Measurements from ENCODE around the gene CAMKV. TPM values are rescaled to one million over a fixed set of nuclear protein-coding genes. Genes with fewer than 3 reads are reported as not detected.
"Not testable (repeated sequence)": the region's sequence is repeated elsewhere in the genome, so short reads cannot be mapped to it uniquely, and the experiment has no call there.

The CAMKV gene
- total RNA-seq (2021; ENCODE audit: unreplicated experiment) (0.10 TPM), Bru-seq, nascent RNA (percentile 6 among the genes with signal in this experiment), BruChase-seq, experiment 1, labeled RNA remaining after a 6-hour chase (percentile 9 among the genes with signal in this experiment), BruChase-seq, experiment 2, labeled RNA remaining after a 2-hour chase (percentile 12 among the genes with signal in this experiment)
- 0.07 TPM in 1 of 2 replicates, not detected in the other for polyA plus RNA-seq (2012)
- long read RNA-seq: 0 reads

DNA sequence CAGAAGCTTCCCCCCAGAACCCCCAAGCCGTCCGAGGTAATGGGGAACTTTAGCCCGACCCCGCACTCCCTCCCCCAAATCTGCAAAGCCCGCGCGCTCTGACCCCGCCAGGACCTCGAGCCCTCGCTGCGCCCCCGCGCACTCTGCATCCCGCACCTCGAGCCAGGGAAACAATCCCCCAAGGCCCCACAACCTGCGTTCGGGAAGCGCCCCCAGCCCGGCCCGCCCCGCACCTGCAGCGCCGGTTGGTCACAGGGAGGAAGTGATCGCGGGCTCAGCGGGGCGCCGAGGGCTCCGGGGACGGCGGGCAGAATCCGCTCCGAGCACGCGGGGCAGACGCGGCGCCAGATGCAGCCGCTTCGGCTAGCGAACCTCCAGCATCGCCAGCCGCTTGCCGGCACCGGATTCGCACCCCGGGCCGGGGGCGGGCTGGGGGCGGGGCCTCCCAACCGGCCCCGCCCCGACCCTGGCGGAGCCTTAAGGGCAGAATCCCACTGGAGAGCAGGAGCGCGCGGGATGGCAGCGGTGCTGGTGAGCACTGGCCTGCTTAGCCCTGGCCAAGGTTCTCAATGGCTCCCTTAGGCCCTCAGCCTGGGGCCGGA lies at the start of gene CAMKV:
Gene CAMKV (minus strand): TSS at position 382 of the 602 bp plus-strand sequence. CDS start 7,518 bp downstream, outside the sequence.
- no peaks in the 10 kb centered on the region for H4K20me1 ChIP-seq (ENCODE audit: insufficient read depth)
- no peaks in the 10 kb centered on the region for H3K9me3 ChIP-seq (ENCODE audit: control insufficient read depth in 1 of 2, insufficient read depth in 1 of 2, low read depth in 1 of 2, low read length in 2 of 2)
- ChIA-PET RAD21 (ENCODE audit: low non-redundant PET in 1 of 2, low total read pairs in 2 of 2, uncharacterized antibody in 2 of 2, unreplicated experiment in 2 of 2) (no interaction called here), POLR2A (no interaction called here), CTCF (no interaction called here)
- H3K9me2 ChIP-seq (ENCODE audit: insufficient read depth): no peaks in the 10 kb centered on the region
- no peaks in the 10 kb centered on the region for H3K36me3 ChIP-seq (ENCODE audit: control insufficient read depth in 1 of 2, insufficient read depth in 2 of 2, low read length in 2 of 2)
- 0 out of 4 replicates have a peak, but pooled peaks cover 0 to 6% of the 10 kb centered on the region in 2 experiments for H3K4me1 ChIP-seq (ENCODE audit: control insufficient read depth in 1 of 2, insufficient read depth in 2 of 2, low read length in 2 of 2)
- intact Hi-C loops (cut with micrococcal nuclease): no loop called here
- H3K27me3 ChIP-seq (ENCODE audit: insufficient read depth, low read length): peaks cover 6% of the 10 kb centered on the region; the same call in 1 of the 2 replicates
- H3K79me2 ChIP-seq (ENCODE audit: insufficient read depth, low read length): no peaks in the 10 kb centered on the region
- no peak within 1 kb of the TSS for H3K9ac ChIP-seq (ENCODE audit: low read length)
- TF ChIP-seq RAD21 (IDR thresholded peaks at IDR 0.05; ENCODE audit: low read depth) (no peak), SIN3A (IDR thresholded peaks at IDR 0.05; ENCODE audit: low read depth) (no peak), POLR2A (IDR thresholded peaks at IDR 0.05; ENCODE audit: borderline replicate concordance, extremely low read depth, insufficient read depth, insufficient read length) (no peak), POLR2AphosphoS5 (IDR thresholded peaks at IDR 0.05; ENCODE audit: low read depth, low read length) (no peak), EGR1 (IDR thresholded peaks at IDR 0.05; ENCODE audit: low read depth) (no peak), TCF7L2 (IDR thresholded peaks at IDR 0.05; ENCODE audit: borderline replicate concordance, extremely low read depth, insufficient read depth, insufficient read length) (no peak)
- TF ChIP-seq, protein P1, sequence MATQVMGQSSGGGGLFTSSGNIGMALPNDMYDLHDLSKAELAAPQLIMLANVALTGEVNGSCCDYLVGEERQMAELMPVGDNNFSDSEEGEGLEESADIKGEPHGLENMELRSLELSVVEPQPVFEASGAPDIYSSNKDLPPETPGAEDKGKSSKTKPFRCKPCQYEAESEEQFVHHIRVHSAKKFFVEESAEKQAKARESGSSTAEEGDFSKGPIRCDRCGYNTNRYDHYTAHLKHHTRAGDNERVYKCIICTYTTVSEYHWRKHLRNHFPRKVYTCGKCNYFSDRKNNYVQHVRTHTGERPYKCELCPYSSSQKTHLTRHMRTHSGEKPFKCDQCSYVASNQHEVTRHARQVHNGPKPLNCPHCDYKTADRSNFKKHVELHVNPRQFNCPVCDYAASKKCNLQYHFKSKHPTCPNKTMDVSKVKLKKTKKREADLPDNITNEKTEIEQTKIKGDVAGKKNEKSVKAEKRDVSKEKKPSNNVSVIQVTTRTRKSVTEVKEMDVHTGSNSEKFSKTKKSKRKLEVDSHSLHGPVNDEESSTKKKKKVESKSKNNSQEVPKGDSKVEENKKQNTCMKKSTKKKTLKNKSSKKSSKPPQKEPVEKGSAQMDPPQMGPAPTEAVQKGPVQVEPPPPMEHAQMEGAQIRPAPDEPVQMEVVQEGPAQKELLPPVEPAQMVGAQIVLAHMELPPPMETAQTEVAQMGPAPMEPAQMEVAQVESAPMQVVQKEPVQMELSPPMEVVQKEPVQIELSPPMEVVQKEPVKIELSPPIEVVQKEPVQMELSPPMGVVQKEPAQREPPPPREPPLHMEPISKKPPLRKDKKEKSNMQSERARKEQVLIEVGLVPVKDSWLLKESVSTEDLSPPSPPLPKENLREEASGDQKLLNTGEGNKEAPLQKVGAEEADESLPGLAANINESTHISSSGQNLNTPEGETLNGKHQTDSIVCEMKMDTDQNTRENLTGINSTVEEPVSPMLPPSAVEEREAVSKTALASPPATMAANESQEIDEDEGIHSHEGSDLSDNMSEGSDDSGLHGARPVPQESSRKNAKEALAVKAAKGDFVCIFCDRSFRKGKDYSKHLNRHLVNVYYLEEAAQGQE (IDR thresholded peaks at IDR 0.05; ENCODE audit: low read depth): no peak
- TF ChIP-seq, protein P2, sequence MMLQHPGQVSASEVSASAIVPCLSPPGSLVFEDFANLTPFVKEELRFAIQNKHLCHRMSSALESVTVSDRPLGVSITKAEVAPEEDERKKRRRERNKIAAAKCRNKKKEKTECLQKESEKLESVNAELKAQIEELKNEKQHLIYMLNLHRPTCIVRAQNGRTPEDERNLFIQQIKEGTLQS (IDR thresholded peaks at IDR 0.05): no peak
- TF ChIP-seq, protein P3, sequence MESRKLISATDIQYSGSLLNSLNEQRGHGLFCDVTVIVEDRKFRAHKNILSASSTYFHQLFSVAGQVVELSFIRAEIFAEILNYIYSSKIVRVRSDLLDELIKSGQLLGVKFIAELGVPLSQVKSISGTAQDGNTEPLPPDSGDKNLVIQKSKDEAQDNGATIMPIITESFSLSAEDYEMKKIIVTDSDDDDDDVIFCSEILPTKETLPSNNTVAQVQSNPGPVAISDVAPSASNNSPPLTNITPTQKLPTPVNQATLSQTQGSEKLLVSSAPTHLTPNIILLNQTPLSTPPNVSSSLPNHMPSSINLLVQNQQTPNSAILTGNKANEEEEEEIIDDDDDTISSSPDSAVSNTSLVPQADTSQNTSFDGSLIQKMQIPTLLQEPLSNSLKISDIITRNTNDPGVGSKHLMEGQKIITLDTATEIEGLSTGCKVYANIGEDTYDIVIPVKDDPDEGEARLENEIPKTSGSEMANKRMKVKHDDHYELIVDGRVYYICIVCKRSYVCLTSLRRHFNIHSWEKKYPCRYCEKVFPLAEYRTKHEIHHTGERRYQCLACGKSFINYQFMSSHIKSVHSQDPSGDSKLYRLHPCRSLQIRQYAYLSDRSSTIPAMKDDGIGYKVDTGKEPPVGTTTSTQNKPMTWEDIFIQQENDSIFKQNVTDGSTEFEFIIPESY (IDR thresholded peaks at IDR 0.05; ENCODE audit: extremely low read depth, insufficient replicate concordance, low read length): no peak
- H3K4me3 ChIP-seq (replicated peaks in 1 of 2; ENCODE audit: low read depth in 1 of 2, low read length in 2 of 2): no peak within 1 kb of the TSS
- ATAC-seq (peak; percentile 51), DNase-seq (ENCODE audit: low read depth, low spot score) (no peak)
- no peak within 1 kb of the TSS for H2AFZ ChIP-seq (ENCODE audit: low read depth, low read length, poor library complexity, severe bottlenecking)
- no peak within 1 kb of the TSS for H3K27ac ChIP-seq (ENCODE audit: low read depth, low read length)
- H3K4me2 ChIP-seq (ENCODE audit: low read length): no peak within 1 kb of the TSS
- no TSS peak for BruUV-seq (replicated peaks)

DNA sequence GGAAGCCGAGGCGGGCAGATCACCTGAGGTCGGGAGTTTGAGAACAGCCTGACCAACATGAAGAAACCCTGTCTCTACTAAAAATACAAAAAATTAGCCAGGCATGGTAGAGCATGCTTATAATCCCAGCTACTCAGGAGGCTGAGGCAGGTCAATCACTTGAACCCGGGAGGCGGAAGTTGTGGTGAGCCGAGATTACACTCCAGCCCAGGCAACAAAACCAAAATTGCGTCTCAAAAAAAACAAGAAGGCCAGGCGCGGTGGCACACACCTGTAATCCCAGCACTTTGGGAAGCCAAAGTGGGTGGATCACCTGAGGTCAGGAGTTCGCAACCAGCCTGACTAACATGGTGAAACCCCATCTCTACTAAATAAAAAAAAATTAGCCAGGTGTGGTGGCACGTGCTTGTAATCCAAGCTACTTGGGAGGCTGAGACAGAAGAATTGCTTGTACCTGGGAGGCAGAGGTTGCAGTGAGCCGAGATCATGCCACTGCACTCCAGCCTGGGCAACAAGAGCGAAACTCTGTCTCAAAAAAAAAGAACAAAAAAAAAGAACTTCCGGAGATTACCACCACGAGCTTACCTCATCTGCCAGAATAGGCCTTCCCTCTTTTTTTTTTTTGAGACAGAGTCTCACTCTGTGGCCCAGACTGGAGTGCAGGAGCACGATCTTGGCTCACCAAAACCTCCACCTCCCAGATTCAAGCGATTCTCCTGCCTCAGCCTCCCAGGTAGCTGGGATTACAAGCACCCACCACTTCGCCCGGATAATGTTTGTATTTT lies 48.3 kb upstream of the CAMKV start:
- RAD21 ChIA-PET (ENCODE audit: low non-redundant PET in 1 of 2, low total read pairs in 2 of 2, uncharacterized antibody in 2 of 2, unreplicated experiment in 2 of 2): interaction anchor here in 1 of 2 experiments (0.6 kb wide), 1 partner anchor 38 kb away, joined by 8 read pairs; no protein-coding TSS in a partner anchor
- H3K4me3 ChIP-seq (replicated peaks in 1 of 2; ENCODE audit: low read depth in 1 of 2, low read length in 2 of 2); H3K9me2 ChIP-seq (ENCODE audit: insufficient read depth); H3K4me1 ChIP-seq (ENCODE audit: control insufficient read depth in 1 of 2, insufficient read depth in 2 of 2, low read length in 2 of 2); H4K20me1 ChIP-seq (ENCODE audit: insufficient read depth); BruUV-seq (replicated peaks); H3K9me3 ChIP-seq (ENCODE audit: control insufficient read depth in 1 of 2, insufficient read depth in 1 of 2, low read depth in 1 of 2, low read length in 2 of 2); DNase-seq (ENCODE audit: low read depth, low spot score); H3K27ac ChIP-seq (ENCODE audit: low read depth, low read length); intact Hi-C loops (cut with micrococcal nuclease); H3K27me3 ChIP-seq (ENCODE audit: insufficient read depth, low read length); H3K79me2 ChIP-seq (ENCODE audit: insufficient read depth, low read length); H3K9ac ChIP-seq (ENCODE audit: low read length); H2AFZ ChIP-seq (ENCODE audit: low read depth, low read length, poor library complexity, severe bottlenecking); ATAC-seq; H3K36me3 ChIP-seq (ENCODE audit: control insufficient read depth in 1 of 2, insufficient read depth in 2 of 2, low read length in 2 of 2); POLR2A ChIA-PET; H3K4me2 ChIP-seq (ENCODE audit: low read length): not testable (repeated sequence)
- CTCF ChIA-PET: interaction anchor here (1.3 to 1.6 kb wide), 2 partner anchors 12 kb away, joined by 4 read pairs; partner anchors contain the start of gene MON1A
